Left lung (tissue), 10 donors: ENCODE measurements around the gene SH3RF1. TPM values are rescaled to one million over a fixed set of nuclear protein-coding genes. Genes with fewer than 3 reads are reported as not detected.
A peak's percentile ranks its signal among the peaks of the same experiment; 100 is the strongest.

Experiments used
- ATAC-seq: fragments of 200-7000 bp; cut with Tn5 transposase; one replicate; pipeline ENCODE4 v1.9.1; 2020; ENCODE audit warnings: moderate library complexity
- DNase-seq, 4 donors: peaks; one replicate each; pipeline ENCODE4 v3.0.0-alpha.2; 2013 to 2020
- H3K27ac ChIP-seq, 2 donors: fragments of 200-600 bp; sonication (generic) in 1 of 2; one replicate each; pipeline versions ENCODE4 v1.5.0 to v1.8.0; 2020 to 2021
- H3K27me3 ChIP-seq, 2 donors: fragments of 200-600 bp; sonication (generic) in 1 of 2; one replicate each; pipeline versions ENCODE4 v1.5.0 to v1.8.0; 2020 to 2021
- H3K36me3 ChIP-seq, 2 donors: fragments of 200-600 bp; sonication (generic) in 1 of 2; one replicate each; pipeline versions ENCODE4 v1.5.0 to v1.8.0; 2020 to 2021
- H3K4me1 ChIP-seq, 2 donors: fragments of 200-600 bp; one replicate each; pipeline ENCODE4 v1.8.0; 2021
- H3K4me3 ChIP-seq, 2 donors: fragments of 200-600 bp; sonication (generic) in 1 of 2; one replicate each; pipeline versions ENCODE4 v1.5.0 to v1.8.0; 2020 to 2021; ENCODE audit warnings: mild to moderate bottlenecking in 1 of 2
- H3K9me3 ChIP-seq, 2 donors: fragments of 200-600 bp; sonication (generic) in 1 of 2; one replicate each; pipeline versions ENCODE4 v1.5.0 to v1.8.0; 2020 to 2021
- intact Hi-C, 2 donors: fragments of 100-400 bp; cut with DNase I; formaldehyde crosslinking; loops; one replicate each; pipeline versions ENCODE4 v1.11.2 to v1.14.2; 2022
- polyA plus RNA-seq, 6 donors: library from polyadenylated mRNA; unstranded; fragments of 120-200 nt; gene quantifications; one replicate each; pipeline ENCODE4 v1.2.1, GENCODE V29; 2013; ENCODE audit not compliant: insufficient read length in 6 of 6
- total RNA-seq, 2 donors: library from RNA; stranded (reverse); fragmentation: NEBNext Ultra II Directional; extraction: Animal tissue kit (Norgen Biotek cat#: 25700); gene quantifications; one replicate each; pipeline ENCODE4 v1.2.1, GENCODE V29; 2021
- TF ChIP-seq, protein P1 (sequence below), 2 donors: fragments of 200-600 bp; sonication (generic) in 1 of 2; IDR thresholded peaks; one replicate each; pipeline versions ENCODE4 v1.5.0 to v1.8.0; 2021; ENCODE audit warnings: antibody characterized with exemption in 2 of 2
- donor health status: DM: no; HTN: yes; CAD: no.
- donor health status: DM: no; HTN: no; CAD: no.

Gene SH3RF1
- total and polyA plus RNA-seq, 8 donors = 18.9 to 39.4 (median 20.8) TPM

DNA sequence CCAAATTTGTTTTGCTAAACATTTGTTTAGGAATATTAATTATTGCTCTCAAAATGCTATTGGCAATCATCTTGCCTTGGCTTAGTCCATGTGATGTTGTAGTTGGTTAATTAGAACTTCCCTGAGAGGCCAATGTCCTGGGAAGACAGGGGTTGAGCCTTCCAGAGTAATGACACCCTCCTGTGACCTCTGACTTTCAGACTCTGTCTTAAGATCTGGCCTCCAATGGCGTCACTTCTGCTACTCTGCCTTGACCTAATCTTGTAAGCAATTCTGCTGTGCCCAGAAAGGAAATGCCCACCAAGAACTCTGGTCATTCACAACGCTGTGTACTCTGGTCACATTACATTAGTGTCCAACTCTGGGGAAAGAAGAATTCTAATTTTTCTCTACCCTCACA, 111.9 kb downstream of the SH3RF1 start:
- TF ChIP-seq, protein P1, sequence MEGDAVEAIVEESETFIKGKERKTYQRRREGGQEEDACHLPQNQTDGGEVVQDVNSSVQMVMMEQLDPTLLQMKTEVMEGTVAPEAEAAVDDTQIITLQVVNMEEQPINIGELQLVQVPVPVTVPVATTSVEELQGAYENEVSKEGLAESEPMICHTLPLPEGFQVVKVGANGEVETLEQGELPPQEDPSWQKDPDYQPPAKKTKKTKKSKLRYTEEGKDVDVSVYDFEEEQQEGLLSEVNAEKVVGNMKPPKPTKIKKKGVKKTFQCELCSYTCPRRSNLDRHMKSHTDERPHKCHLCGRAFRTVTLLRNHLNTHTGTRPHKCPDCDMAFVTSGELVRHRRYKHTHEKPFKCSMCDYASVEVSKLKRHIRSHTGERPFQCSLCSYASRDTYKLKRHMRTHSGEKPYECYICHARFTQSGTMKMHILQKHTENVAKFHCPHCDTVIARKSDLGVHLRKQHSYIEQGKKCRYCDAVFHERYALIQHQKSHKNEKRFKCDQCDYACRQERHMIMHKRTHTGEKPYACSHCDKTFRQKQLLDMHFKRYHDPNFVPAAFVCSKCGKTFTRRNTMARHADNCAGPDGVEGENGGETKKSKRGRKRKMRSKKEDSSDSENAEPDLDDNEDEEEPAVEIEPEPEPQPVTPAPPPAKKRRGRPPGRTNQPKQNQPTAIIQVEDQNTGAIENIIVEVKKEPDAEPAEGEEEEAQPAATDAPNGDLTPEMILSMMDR (IDR thresholded peaks at IDR 0.05) = no peak
- ATAC-seq = no peak
- intact Hi-C loops = no loop called here
- Histone ChIP-seq H3K27ac (no peak overlapping the region), H3K27me3 (no peaks in the 10 kb centered on the region), H3K9me3 (no peaks in the 10 kb centered on the region), H3K4me3 (no peak overlapping the region), H3K36me3 (peaks cover 0 to 15% of the 10 kb centered on the region in 2 donors), H3K4me1 (peaks cover 0 to 4% of the 10 kb centered on the region in 2 donors)
- no peak for DNase-seq

DNA sequence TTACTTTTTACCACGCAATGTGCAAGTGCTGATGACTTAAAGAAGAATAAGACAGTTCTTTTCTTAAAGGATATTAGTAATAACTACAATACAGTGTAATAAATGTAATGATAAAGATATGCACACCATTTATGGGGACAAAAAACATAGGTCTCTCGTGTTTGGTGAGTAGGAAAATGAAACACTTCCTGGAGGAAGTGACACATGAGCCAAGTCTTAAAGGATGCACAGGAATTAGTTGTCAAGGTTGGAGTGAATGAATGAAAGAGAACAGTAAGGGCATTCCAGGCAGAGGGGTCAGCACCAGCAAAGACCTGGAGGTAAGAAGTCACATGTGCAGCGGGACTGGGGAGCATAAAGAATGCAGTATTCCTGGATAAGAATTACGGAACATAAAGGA, 112.7 kb downstream of the SH3RF1 start:
- H3K9me3 ChIP-seq = no peaks in the 10 kb centered on the region
- TF ChIP-seq, protein P1 (IDR thresholded peaks at IDR 0.05) = no peak
- peaks cover 0 to 4% of the 10 kb centered on the region in 2 donors for H3K4me1 ChIP-seq
- intact Hi-C loops = no loop called here
- no peak for DNase-seq
- no peak overlapping the region for H3K4me3 ChIP-seq
- no peaks in the 10 kb centered on the region for H3K27me3 ChIP-seq
- ATAC-seq = no peak
- H3K27ac ChIP-seq = no peak overlapping the region
- H3K36me3 ChIP-seq = peaks cover 0 to 15% of the 10 kb centered on the region in 2 donors

DNA sequence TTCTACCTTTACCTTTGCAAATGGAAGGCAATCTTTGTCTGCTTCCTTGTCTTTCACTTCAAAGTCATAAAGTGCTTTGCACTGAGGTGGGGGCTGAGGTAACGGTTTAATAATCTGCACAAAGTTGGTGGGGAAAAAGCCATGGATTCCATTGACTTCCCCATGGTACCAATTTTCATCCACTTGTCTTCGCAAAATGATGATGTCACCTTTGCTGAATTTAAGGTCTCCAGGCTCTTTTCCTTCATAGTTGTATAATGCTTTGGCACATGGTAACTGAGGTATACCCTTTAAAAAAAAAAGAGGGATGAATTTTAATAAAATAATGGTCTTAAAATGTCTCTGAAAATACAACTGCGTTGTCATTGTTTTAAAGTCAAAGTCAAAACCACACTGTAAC, 114.4 kb downstream of the SH3RF1 start:
- H3K9me3 ChIP-seq = no peaks in the 10 kb centered on the region
- no peaks in the 10 kb centered on the region for H3K27me3 ChIP-seq
- no peak overlapping the region for H3K4me3 ChIP-seq
- H3K4me1 ChIP-seq = peaks cover 0 to 4% of the 10 kb centered on the region in 2 donors
- DNase-seq (no peak), ATAC-seq (no peak)
- H3K36me3 ChIP-seq = peaks cover 0 to 15% of the 10 kb centered on the region in 2 donors
- no peak overlapping the region for H3K27ac ChIP-seq
- intact Hi-C loops = no loop called here
- TF ChIP-seq, protein P1 (IDR thresholded peaks at IDR 0.05) = no peak

DNA sequence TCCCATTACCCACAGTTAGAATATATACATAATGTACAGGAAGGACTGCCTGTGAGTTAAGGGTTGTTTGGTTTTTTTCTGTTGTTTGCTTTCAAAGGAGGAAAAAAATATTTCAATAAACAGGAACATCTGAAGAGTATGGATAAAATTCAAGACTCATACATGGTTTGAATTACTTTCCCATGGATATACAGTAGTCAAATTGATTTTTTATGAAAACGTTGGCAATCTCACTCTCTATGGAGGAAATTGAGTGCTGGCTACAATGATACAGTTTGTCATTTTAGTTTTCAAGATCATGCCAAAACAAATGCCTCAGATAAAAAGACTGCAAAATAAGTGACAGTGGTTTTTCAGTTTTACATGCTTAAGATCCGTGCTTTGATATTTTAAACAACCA, 116.6 kb downstream of the SH3RF1 start:
- no peaks in the 10 kb centered on the region for H3K4me1 ChIP-seq
- TF ChIP-seq, protein P1 (IDR thresholded peaks at IDR 0.05) = no peak
- no peak for ATAC-seq

DNA sequence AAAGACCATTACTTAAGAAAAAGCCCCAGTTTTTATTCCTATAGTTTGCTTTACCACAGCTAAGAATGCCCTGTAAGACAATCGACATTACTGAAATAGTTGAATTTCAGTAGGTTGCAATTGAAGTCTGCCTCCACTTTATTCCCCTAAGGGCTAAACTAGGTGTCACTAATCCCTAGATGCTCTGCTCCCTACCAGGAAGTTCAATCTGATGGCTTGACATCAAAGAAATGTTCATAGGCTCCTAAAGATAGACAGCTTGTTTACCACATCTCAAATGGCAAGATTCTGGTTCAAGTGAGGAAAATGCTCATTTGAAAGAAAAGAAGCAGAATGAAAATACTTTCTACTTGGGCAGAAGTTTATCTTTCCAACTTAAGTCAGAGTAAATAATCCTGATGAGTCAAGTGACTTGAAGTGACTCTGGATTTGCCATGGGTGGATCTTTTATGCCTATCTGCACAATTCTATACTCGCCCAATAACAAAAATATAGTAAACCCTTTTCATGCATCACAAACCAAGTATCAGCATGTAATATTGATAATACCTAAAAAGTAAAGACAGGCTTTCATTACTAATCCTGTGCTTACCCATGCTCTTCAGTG, 117.2 kb downstream of the SH3RF1 start:
- Histone ChIP-seq H3K4me3 (no peak overlapping the region), H3K36me3 (peaks cover 0 to 15% of the 10 kb centered on the region in 2 donors), H3K4me1 (no peaks in the 10 kb centered on the region), H3K9me3 (no peaks in the 10 kb centered on the region), H3K27me3 (no peaks in the 10 kb centered on the region), H3K27ac (peak overlapping the region in 1 of 2 donors; percentile 19)
- peak; percentile 23 for ATAC-seq
- no peak for DNase-seq
- TF ChIP-seq, protein P1 (IDR thresholded peaks at IDR 0.05) = no peak
- intact Hi-C loops = no loop called here

More for the DNA sequence above, 116.6 kb downstream of the SH3RF1 start:
- intact Hi-C loops = no loop called here
- Histone ChIP-seq H3K36me3 (peaks cover 0 to 15% of the 10 kb centered on the region in 2 donors), H3K4me3 (no peak overlapping the region), H3K9me3 (no peaks in the 10 kb centered on the region), H3K27ac (peak overlapping the region in 1 of 2 donors; percentile 19), H3K27me3 (no peaks in the 10 kb centered on the region)
- DNase-seq = no peak
